BJ (cell line): ENCODE results near the gene LCN12. TPM values are rescaled to one million over a fixed set of nuclear protein-coding genes. Genes with fewer than 3 reads are reported as not detected.

Source experiments
- CTCF ChIA-PET: fragments of 350-600 bp; formaldehyde crosslinking; extraction: SDS; loops from one replicate; lab custom pipeline; 2021; ENCODE audit warnings: antibody characterized with exemption, inconsistent platforms; lab: Yijun Ruan, JAX
- POLR2A ChIA-PET: fragments of 300-600 bp; sonication (Branson Sonifier 250); formaldehyde crosslinking; extraction: SDS; loops from one replicate; lab custom pipeline; 2021; ENCODE audit warnings: antibody characterized with exemption; lab: Charles Lee
- DNase-seq: peaks from one replicate; pipeline ENCODE4 v3.0.0-alpha.2; 2011; ENCODE audit warnings: low read depth
- H3K27me3 ChIP-seq: 2 replicates; pipeline ENCODE4 v1.6.0; 2011; ENCODE audit warnings: low read length; ENCODE audit not compliant: control insufficient read depth, insufficient read depth
- H3K36me3 ChIP-seq: 2 replicates; pipeline ENCODE4 v1.5.1; 2011; ENCODE audit warnings: low read length; ENCODE audit not compliant: control insufficient read depth, insufficient read depth
- H3K4me3 ChIP-seq: 2 replicates; pipeline ENCODE4 v1.5.1; 2011; ENCODE audit warnings: low read depth, mild to moderate bottlenecking, control low read depth, low read length
- polyA plus RNA-seq: library from polyadenylated mRNA; depleted of rRNA; stranded (reverse); fragments of >200 nt; gene quantifications from 2 replicates; pipeline ENCODE4 v1.2.3, GENCODE V29; 2011
- TF ChIP-seq, protein P1 (sequence below): IDR thresholded peaks from 2 replicates; pipeline ENCODE4 v1.5.1; 2011; ENCODE audit warnings: low read depth, mild to moderate bottlenecking, control low read depth, inconsistent platforms, low read length, moderate library complexity; ENCODE audit not compliant: insufficient read depth

The LCN12 gene
- polyA plus RNA-seq, 1 experiment, result 0.36 TPM

DNA sequence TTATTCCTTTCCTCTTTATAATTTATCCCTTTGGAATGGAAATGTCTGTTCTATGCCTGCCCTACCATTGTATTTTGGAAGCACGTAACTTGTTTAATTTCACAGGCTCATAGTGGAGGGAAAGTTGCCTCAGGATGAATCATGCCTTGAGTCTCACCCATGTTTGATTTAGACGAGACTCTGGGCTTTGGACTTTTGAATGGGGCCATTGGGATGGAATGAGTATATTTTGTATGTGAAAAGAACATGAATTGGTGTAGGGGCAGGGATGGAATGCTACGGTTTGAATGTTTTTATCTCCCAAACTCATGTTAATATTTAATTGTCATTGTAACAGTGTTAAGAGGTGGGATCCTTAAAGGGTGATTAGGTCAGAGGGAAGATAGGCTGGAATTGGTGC is 17.8 kb upstream of the LCN12 start:
- CTCF ChIA-PET, result interaction anchor here (0.7 to 1.4 kb wide), 2 partner anchors 58 to 100 kb away, joined by 3 to 4 read pairs; partner anchors contain the start of gene PAXX
- POLR2A ChIA-PET, result no interaction called here
- TF ChIP-seq, protein P1, sequence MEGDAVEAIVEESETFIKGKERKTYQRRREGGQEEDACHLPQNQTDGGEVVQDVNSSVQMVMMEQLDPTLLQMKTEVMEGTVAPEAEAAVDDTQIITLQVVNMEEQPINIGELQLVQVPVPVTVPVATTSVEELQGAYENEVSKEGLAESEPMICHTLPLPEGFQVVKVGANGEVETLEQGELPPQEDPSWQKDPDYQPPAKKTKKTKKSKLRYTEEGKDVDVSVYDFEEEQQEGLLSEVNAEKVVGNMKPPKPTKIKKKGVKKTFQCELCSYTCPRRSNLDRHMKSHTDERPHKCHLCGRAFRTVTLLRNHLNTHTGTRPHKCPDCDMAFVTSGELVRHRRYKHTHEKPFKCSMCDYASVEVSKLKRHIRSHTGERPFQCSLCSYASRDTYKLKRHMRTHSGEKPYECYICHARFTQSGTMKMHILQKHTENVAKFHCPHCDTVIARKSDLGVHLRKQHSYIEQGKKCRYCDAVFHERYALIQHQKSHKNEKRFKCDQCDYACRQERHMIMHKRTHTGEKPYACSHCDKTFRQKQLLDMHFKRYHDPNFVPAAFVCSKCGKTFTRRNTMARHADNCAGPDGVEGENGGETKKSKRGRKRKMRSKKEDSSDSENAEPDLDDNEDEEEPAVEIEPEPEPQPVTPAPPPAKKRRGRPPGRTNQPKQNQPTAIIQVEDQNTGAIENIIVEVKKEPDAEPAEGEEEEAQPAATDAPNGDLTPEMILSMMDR, result no peak
- no peak for DNase-seq
- Histone ChIP-seq H3K27me3 (no peaks in the 10 kb centered on the region), H3K36me3 (peaks cover 2% of the 10 kb centered on the region), H3K4me3 (no peak overlapping the region)

DNA sequence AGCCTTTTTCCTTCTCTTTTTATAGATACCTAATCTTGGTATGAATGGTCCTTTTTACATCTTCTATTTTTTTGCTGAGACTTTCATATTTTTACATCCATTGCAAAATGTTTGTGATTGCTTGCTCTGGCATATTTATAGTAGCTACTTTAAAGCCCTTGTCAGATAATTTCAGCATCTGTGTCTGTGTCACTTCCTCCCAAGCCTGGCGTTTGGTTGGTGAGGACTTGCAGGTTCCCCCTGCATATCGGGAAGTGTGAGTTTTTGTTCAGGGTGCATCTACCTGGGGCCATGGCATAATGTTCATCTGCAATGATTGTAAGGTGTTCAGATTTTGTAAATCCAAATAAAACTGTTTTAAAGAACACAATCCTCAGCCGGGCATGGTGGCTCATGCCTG is 16.4 kb upstream of the LCN12 start:
- TF ChIP-seq, protein P1, result no peak
- Histone ChIP-seq H3K27me3 (no peaks in the 10 kb centered on the region), H3K4me3 (no peak overlapping the region), H3K36me3 (peaks cover 9% of the 10 kb centered on the region)
- CTCF ChIA-PET, result no interaction called here
- no peak for DNase-seq
- POLR2A ChIA-PET, result no interaction called here

DNA sequence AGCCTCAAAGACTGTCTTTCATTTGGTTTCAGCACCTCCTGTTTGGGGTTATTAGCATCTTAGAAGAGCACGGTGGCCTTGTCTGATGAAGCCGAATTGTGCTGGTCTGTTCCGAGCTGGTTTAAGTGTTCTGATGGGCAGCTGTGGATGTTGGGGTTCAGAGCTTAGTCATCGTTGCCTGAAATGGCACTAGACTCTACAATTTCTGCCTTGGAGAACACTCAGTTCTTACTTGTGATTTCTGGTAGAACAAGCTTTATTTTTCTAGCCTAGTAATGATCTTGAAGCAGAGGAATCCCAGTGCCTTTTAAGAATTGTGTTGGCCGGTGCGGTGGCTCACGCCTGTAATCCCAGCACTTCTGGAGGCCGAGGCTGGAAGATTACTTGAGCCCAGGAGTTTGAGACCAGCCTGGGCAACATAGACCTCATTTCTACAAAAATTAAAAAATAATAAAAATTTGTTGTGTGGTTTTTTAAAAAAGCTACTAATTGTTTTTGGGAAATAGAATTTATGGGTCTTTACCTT is 15.4 kb upstream of the LCN12 start:
- Histone ChIP-seq H3K36me3 (peaks cover 19% of the 10 kb centered on the region), H3K27me3 (no peaks in the 10 kb centered on the region), H3K4me3 (no peak overlapping the region)
- DNase-seq, result no peak
- ChIA-PET POLR2A (no interaction called here), CTCF (interaction anchor here (0.8 to 1.9 kb wide), 3 partner anchors 11 to 93 kb away, joined by 3 to 8 read pairs (median 5); no protein-coding TSS in a partner anchor)
- TF ChIP-seq, protein P1, result no peak

DNA sequence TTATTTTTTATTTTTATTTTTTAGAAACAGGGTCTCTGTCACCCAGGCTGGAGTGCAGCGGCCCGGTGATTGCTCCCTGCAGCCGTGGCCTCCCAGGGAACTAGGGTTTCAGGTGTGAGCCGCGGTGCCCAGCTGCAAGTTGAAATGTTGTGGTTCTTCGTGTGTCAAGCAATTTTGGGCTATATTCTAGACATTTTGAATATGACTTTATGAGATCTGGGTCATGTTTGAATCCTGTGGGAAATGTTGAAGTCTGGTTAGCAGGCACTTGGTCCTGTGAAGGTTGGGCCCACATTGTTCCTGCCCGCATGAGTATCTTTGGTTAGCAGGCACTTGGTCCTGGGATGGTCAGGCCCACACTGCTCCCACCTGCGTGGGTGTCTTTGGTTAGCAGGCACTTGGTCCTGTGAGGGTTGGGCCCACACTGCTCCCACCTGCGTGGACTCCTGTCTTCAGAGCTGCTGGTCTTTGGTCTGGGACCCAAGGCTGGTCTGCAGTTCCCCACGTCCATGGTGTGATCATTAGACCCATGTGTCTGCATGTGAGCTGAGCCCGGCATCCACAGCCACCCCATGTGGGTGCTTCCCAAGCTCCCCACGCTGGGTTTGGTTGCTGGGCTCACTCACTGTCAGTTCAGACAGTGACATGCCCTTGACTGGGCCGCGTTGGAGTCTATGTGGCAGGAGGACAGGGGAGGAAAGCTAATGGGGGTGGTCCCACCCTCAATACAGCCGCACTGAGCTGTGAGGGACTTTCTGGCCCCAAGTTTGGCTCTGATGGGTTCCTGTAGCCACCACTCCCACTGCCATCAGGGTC is 14.7 kb upstream of the LCN12 start:
- CTCF ChIA-PET, result interaction anchor here (1.5 to 1.9 kb wide), 2 partner anchors 10 to 92 kb away, joined by 5 to 8 read pairs; no protein-coding TSS in a partner anchor
- DNase-seq, result no peak
- H3K4me3 ChIP-seq, result no peak overlapping the region
- peaks cover 23% of the 10 kb centered on the region for H3K36me3 ChIP-seq
- POLR2A ChIA-PET, result no interaction called here
- TF ChIP-seq, protein P1, result no peak
- no peaks in the 10 kb centered on the region for H3K27me3 ChIP-seq

DNA sequence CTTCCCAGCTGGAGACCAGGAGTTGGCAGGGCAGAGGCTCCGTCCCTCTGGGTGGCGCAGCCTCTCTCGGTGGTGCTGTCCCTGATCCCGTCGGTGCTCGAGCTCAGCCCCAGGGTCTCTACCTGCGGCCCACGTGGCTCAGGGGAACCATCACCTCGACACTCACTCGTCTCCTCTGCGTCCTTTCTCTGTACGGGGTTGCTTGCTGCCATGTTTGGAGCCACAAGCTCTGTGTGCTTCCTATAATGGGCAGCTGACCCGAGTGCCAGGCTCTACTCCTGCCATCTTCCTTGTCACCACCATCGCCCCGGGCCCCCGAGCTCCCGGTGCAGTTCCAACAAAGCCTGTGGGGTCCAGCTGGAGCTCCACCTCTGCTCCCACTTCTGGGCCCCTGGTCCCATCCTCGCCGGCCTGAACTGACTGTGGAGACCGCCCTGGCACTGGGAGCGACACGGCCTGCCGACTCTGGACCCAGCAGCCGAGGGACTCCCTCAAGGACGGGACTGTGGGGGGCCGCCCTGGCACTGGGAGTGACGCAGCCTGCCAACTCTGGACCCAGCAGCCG is 12.6 kb upstream of the LCN12 start:
- H3K4me3 ChIP-seq, result no peak overlapping the region
- no peaks in the 10 kb centered on the region for H3K27me3 ChIP-seq
- DNase-seq, result no peak
- ChIA-PET POLR2A (no interaction called here), CTCF (interaction anchor here (0.8 to 1.9 kb wide), 3 partner anchors 8 to 95 kb away, joined by 3 to 5 read pairs (median 3); no protein-coding TSS in a partner anchor)
- TF ChIP-seq, protein P1, result no peak
- peaks cover 28% of the 10 kb centered on the region for H3K36me3 ChIP-seq
